Keratinocyte (primary cell): Measurements from ENCODE around the gene EHMT1. TPM values are rescaled to one million over a fixed set of nuclear protein-coding genes. Genes with fewer than 3 reads are reported as not detected.
A peak's percentile ranks its signal among the peaks of the same experiment; 100 is the strongest.

Experiments used
- DNase-seq: peaks from one replicate; pipeline ENCODE4 v3.0.0-alpha.2; 2011; ENCODE audit warnings: low read depth, missing footprints, low spot score
- FAIRE-seq: peaks from 2 replicates; lab custom pipeline; 2011; peaks lifted over from hg19 to GRCh38; lab: Jason Lieb, UNC
- H2AFZ ChIP-seq: 2 replicates; pipeline ENCODE4 v1.6.0; 2012; ENCODE audit warnings: low read length, control low read depth, inconsistent platforms; ENCODE audit not compliant: control insufficient read depth
- H3K27ac ChIP-seq: 2 replicates; pipeline ENCODE4 v1.5.1; 2011; ENCODE audit warnings: low read length; ENCODE audit not compliant: control insufficient read depth, insufficient read depth
- H3K27me3 ChIP-seq: 3 replicates; pipeline ENCODE4 v1.6.0; 2011; ENCODE audit warnings: low read length; ENCODE audit not compliant: control insufficient read depth, insufficient read depth; ENCODE audit errors: extremely low read depth
- H3K36me3 ChIP-seq, 2 experiments: 2 replicates in 1 of 2; 3 replicates in 1 of 2; pipeline ENCODE4 v1.5.1; 2011; ENCODE audit warnings: low read length in 2 of 2, mild to moderate bottlenecking in 1 of 2; ENCODE audit not compliant: control insufficient read depth in 2 of 2, insufficient read depth in 2 of 2; ENCODE audit errors: extremely low read depth in 1 of 2
- H3K4me1 ChIP-seq: 3 replicates; pipeline ENCODE4 v1.5.1; 2011; ENCODE audit warnings: low read length; ENCODE audit not compliant: control insufficient read depth, insufficient read depth; ENCODE audit errors: extremely low read depth
- H3K4me2 ChIP-seq: 3 replicates; pipeline ENCODE4 v1.6.0; 2011; ENCODE audit warnings: low read depth, low read length; ENCODE audit not compliant: control insufficient read depth, insufficient read depth; ENCODE audit errors: extremely low read depth
- H3K4me3 ChIP-seq, 3 experiments: fragments of 200-600 bp in 1 of 3; sonication (generic) in 1 of 3; 2 replicates in 2 of 3; 3 replicates in 1 of 3; pipeline ENCODE4 v1.5.1; 2011 to 2016; ENCODE audit warnings: low read length in 3 of 3, mild to moderate bottlenecking in 3 of 3, control low read depth in 2 of 3, inconsistent platforms in 1 of 3, low read depth in 1 of 3, mixed read lengths in 1 of 3, mixed run types in 1 of 3, moderate library complexity in 1 of 3; ENCODE audit not compliant: control insufficient read depth in 2 of 3, insufficient read depth in 2 of 3; ENCODE audit errors: extremely low read depth in 1 of 3
- H3K79me2 ChIP-seq: 2 replicates; pipeline ENCODE4 v1.6.0; 2012; ENCODE audit warnings: low read length; ENCODE audit not compliant: control insufficient read depth, insufficient read depth
- H3K9ac ChIP-seq: 3 replicates; pipeline ENCODE4 v1.6.0; 2011; ENCODE audit warnings: low read length; ENCODE audit not compliant: control insufficient read depth, insufficient read depth; ENCODE audit errors: extremely low read depth
- H3K9me1 ChIP-seq: 3 replicates; pipeline ENCODE4 v1.6.0; 2011; ENCODE audit warnings: low read length; ENCODE audit not compliant: control insufficient read depth, insufficient read depth; ENCODE audit errors: extremely low read depth
- H3K9me3 ChIP-seq: 2 replicates; pipeline ENCODE4 v1.5.1; 2012; ENCODE audit warnings: low read depth, low read length; ENCODE audit not compliant: control insufficient read depth
- H4K20me1 ChIP-seq: 3 replicates; pipeline ENCODE4 v1.6.0; 2011; ENCODE audit warnings: low read length; ENCODE audit not compliant: control insufficient read depth, insufficient read depth; ENCODE audit errors: extremely low read depth
- EZH2 ChIP-seq: IDR thresholded peaks from one replicate; pipeline ENCODE4 v1.6.1; 2012; ENCODE audit warnings: inconsistent platforms, mild to moderate bottlenecking, low read length, moderate library complexity
- dilution Hi-C: fragments of 300-500 bp; cut with MboI; formaldehyde crosslinking; loops from one replicate; pipeline ENCODE4 v1.7.0; 2020; ENCODE audit warnings: low sequenced_read_pairs; ENCODE audit not compliant: extremely low pct_ligation_motif_present
- polyA plus RNA-seq, 5 experiments: library from polyadenylated mRNA; depleted of rRNA in 3 of 5; stranded (reverse) in 3 of 5; stranded (forward) in 1 of 5; unstranded in 1 of 5; fragments of >200 nt; gene quantifications; 1 replicate in 1 of 5; 2 replicates in 3 of 5; 3 replicates in 1 of 5; pipeline versions ENCODE4 v1.2.1 to v1.2.3, GENCODE V29; 2011 to 2012; ENCODE audit warnings: missing spikeins in 2 of 5, low read depth in 1 of 5, low replicate concordance in 1 of 5
- TF ChIP-seq, protein P1 (sequence below), 3 experiments: IDR thresholded peaks in 1 of 3; conservative IDR thresholded peaks in 1 of 3; optimal IDR thresholded peaks in 1 of 3; 2 replicates in 2 of 3; 3 replicates in 1 of 3; pipeline versions ENCODE3 to v1.5.1; 2011; ENCODE audit warnings: low read length in 3 of 3, mild to moderate bottlenecking in 3 of 3, moderate library complexity in 2 of 3, control low read depth in 1 of 3, inconsistent platforms in 1 of 3; ENCODE audit not compliant: insufficient read depth in 2 of 3; ENCODE audit errors: extremely low read depth in 1 of 3

Gene EHMT1
- polyA plus RNA-seq, 1 donor (not counting 4 experiments of a cell fraction or from before 2014, with no cell fraction given) = 25.9 TPM

DNA sequence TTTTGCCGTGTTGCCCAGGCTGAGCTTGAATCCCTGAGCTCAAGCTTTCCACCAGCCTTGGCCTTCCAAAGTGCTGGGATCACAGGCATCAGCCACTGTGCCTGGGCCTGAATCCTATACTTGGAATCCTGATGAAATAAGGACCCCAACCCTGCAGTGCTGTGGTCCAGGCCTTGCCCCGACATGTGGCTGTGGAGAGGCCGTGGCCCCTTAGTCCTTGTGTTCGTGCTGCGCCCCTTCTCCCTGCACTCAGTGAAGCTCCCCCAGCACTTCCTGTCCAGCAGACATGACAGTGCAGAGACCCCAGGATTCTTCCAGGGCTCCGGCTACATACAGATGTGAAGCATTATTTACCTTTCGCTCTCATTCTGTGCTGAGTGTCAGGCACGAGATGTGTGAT is 52.9 kb downstream of the EHMT1 start:
- H3K79me2 ChIP-seq = peaks cover 78% of the 10 kb centered on the region

DNA sequence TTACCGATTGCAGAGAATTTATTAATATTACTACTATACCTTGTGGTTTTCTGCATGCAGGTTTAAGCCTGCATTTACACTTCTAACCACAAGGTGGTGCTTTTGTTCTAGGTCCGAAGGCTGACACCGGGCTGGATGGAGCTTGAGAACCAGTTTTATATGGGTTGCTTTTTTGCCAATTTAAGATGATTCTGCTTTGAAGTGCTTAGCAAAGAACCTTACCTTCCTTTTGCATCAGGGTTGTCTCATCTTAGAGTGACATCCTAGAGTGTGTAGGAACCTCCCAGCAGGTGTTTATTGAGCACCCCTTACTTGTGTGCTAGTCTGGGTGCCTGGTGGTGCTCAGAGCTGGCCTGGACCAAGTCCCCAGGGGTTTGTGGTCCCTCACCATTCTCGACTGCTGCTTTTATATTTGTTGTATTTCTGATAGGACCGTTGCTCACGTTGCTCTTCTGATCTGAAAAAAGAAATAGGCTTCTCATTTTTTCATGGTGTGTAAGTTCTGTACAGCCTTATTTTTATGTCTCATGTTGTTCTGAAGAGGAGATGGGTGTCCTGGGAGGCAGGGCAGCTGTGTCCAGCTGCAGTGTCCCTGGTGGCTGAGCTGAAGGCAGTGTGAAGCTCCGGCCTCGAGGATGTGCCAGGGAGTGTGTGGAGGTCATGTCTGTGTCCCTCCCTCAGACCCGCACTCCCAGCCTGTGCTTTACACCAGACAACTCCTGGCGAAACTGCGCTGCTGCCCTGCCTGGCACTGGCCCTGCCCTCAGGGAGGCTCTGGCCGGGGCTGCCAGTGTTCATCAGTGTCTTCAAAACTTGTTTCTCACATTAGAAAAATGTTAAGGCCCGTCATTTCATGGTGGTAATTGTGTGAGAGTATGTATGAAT is 54.3 kb downstream of the EHMT1 start:
- H3K9me3 ChIP-seq = no peaks in the 10 kb centered on the region
- no peak overlapping the region for H3K27ac ChIP-seq
- H3K4me3 ChIP-seq = no peak overlapping the region
- no peak overlapping the region for H2AFZ ChIP-seq
- H3K4me1 ChIP-seq = peaks cover 6% of the 10 kb centered on the region
- no peak overlapping the region for H3K4me2 ChIP-seq
- no peak overlapping the region for H3K9ac ChIP-seq
- peaks cover 79% of the 10 kb centered on the region for H3K79me2 ChIP-seq
- dilution Hi-C loops = no loop called here
- peaks cover 4% of the 10 kb centered on the region in 2 experiments for H3K36me3 ChIP-seq
- no peaks in the 10 kb centered on the region for H3K27me3 ChIP-seq
- DNase-seq (peak; percentile 30), FAIRE-seq (no peak)
- H3K9me1 ChIP-seq = no peaks in the 10 kb centered on the region
- peaks cover 22% of the 10 kb centered on the region for H4K20me1 ChIP-seq
- TF ChIP-seq EZH2 = no peak
- TF ChIP-seq, protein P1, sequence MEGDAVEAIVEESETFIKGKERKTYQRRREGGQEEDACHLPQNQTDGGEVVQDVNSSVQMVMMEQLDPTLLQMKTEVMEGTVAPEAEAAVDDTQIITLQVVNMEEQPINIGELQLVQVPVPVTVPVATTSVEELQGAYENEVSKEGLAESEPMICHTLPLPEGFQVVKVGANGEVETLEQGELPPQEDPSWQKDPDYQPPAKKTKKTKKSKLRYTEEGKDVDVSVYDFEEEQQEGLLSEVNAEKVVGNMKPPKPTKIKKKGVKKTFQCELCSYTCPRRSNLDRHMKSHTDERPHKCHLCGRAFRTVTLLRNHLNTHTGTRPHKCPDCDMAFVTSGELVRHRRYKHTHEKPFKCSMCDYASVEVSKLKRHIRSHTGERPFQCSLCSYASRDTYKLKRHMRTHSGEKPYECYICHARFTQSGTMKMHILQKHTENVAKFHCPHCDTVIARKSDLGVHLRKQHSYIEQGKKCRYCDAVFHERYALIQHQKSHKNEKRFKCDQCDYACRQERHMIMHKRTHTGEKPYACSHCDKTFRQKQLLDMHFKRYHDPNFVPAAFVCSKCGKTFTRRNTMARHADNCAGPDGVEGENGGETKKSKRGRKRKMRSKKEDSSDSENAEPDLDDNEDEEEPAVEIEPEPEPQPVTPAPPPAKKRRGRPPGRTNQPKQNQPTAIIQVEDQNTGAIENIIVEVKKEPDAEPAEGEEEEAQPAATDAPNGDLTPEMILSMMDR (optimal IDR thresholded peaks at IDR 0.05 in 1 of 3, IDR thresholded peaks at IDR 0.05 in 1 of 3, conservative IDR thresholded peaks at IDR 0.05 in 1 of 3; ENCODE audit: extremely low read depth in 1 of 3, insufficient read depth in 2 of 3, low read length in 3 of 3) = peak; percentile 70 to 83 (median 76)

More for the DNA sequence above, 52.9 kb downstream of the EHMT1 start:
- Histone ChIP-seq H3K9me1 (no peaks in the 10 kb centered on the region), H3K4me2 (no peak overlapping the region), H3K27me3 (no peaks in the 10 kb centered on the region), H4K20me1 (peaks cover 24% of the 10 kb centered on the region), H3K36me3 (peaks cover 4 to 7% of the 10 kb centered on the region in 2 experiments), H3K27ac (no peak overlapping the region), H3K9me3 (no peaks in the 10 kb centered on the region), H3K9ac (no peak overlapping the region), H3K4me3 (no peak overlapping the region), H2AFZ (no peak overlapping the region), H3K4me1 (peaks cover 6% of the 10 kb centered on the region)
- FAIRE-seq (no peak), DNase-seq (no peak)
- dilution Hi-C loops = no loop called here
- TF ChIP-seq, protein P1 (optimal IDR thresholded peaks at IDR 0.05 in 1 of 3, IDR thresholded peaks at IDR 0.05 in 1 of 3, conservative IDR thresholded peaks at IDR 0.05 in 1 of 3; ENCODE audit: extremely low read depth in 1 of 3, insufficient read depth in 2 of 3, low read length in 3 of 3) = no peak
- no peak for TF ChIP-seq EZH2
